Measurements from ENCODE around the gene TMEM120B. TPM values are rescaled to one million over a fixed set of nuclear protein-coding genes. Genes with fewer than 3 reads are reported as not detected.
A peak's percentile ranks its signal among the peaks of the same experiment; 100 is the strongest.

Gene TMEM120B
- total RNA-seq, 4 donors from 2014 or later = 5.9 to 11.2 (median 6.4) TPM

- DNase-seq (no peak), ATAC-seq (no peak)
- Histone ChIP-seq H3K27me3 (no peaks in the 10 kb centered on the region), H3K4me3 (peak overlapping the region; percentile 72 to 86 (median 78)), H3K36me3 (no peaks in the 10 kb centered on the region), H3K9me3 (no peaks in the 10 kb centered on the region), H3K4me1 (peaks cover 50 to 57% of the 10 kb centered on the region in 2 donors), H3K27ac (peak overlapping the region; percentile 97 to 100 (median 99))
- TF ChIP-seq CTCF (IDR thresholded peaks at IDR 0.05 in 4 of 5, conservative IDR thresholded peaks at IDR 0.05 in 1 of 5) (no peak), POLR2A (IDR thresholded peaks at IDR 0.05) (no peak)
- intact Hi-C loops (cut with DNase I; ENCODE audit: low total_unique reads) (loop anchor here (5.0 kb wide), 2 partner anchors 171 to 224 kb away; partner anchors contain the start of genes BCL7A and ORAI1), in situ Hi-C loops (cut with MboI; ENCODE audit: low sequenced_read_pairs in 4 of 4) (loop anchor here in 3 of 4 donors (10.0 kb wide), 2 partner anchors 86 to 104 kb away; partner anchors contain the start of gene PSMD9 (in 3 of the 3))
Measured at GRCh38 chr12:121798787-121799155, 86.2 kb downstream of the TMEM120B start.

GRCh38 chr12:121799156-121799841 lies 86.7 kb downstream of the TMEM120B start:
- H3K36me3 ChIP-seq = no peaks in the 10 kb centered on the region

GRCh38 chr12:121799842-121800693 lies 87.5 kb downstream of the TMEM120B start:
- H3K9me3 ChIP-seq = no peaks in the 10 kb centered on the region
- peak overlapping the region; percentile 97 to 100 (median 99) for H3K27ac ChIP-seq
- peak; percentile 24 to 30 for ATAC-seq
- H3K36me3 ChIP-seq = no peaks in the 10 kb centered on the region
- intact Hi-C loops (cut with DNase I; ENCODE audit: low total_unique reads) (loop anchor here (5.0 kb wide), 2 partner anchors 173 to 222 kb away; partner anchors contain the start of genes BCL7A and ORAI1), in situ Hi-C loops (cut with MboI; ENCODE audit: low sequenced_read_pairs in 4 of 4) (loop anchor here in 3 of 4 donors (10.0 kb wide), 2 partner anchors 85 to 105 kb away; partner anchors contain the start of gene PSMD9 (in 3 of the 3))
- peaks cover 43 to 49% of the 10 kb centered on the region in 2 donors for H3K4me1 ChIP-seq
- peak overlapping the region; percentile 72 to 86 (median 78) for H3K4me3 ChIP-seq
- no peaks in the 10 kb centered on the region for H3K27me3 ChIP-seq
- DNase-seq = peak; percentile 90 to 94
- no peak for TF ChIP-seq CTCF (IDR thresholded peaks at IDR 0.05 in 4 of 5, conservative IDR thresholded peaks at IDR 0.05 in 1 of 5)
- TF ChIP-seq POLR2A (IDR thresholded peaks at IDR 0.05) = peak; percentile 89 to 93

More at GRCh38 chr12:121799156-121799841, 86.7 kb downstream of the TMEM120B start:
- peak in 1 of 5 experiments; percentile 27 for TF ChIP-seq CTCF (IDR thresholded peaks at IDR 0.05 in 4 of 5, conservative IDR thresholded peaks at IDR 0.05 in 1 of 5)
- TF ChIP-seq POLR2A (IDR thresholded peaks at IDR 0.05) = peak; percentile 87 to 91
- Histone ChIP-seq H3K4me3 (peak overlapping the region; percentile 72 to 86 (median 78)), H3K27me3 (no peaks in the 10 kb centered on the region), H3K27ac (peak overlapping the region; percentile 97 to 100 (median 99)), H3K4me1 (peaks cover 46 to 53% of the 10 kb centered on the region in 2 donors), H3K9me3 (no peaks in the 10 kb centered on the region)
- peak; percentile 35 for ATAC-seq
- in situ Hi-C loops (cut with MboI; ENCODE audit: low sequenced_read_pairs in 4 of 4) = loop anchor here in 3 of 4 donors (10.0 kb wide), 2 partner anchors 86 to 104 kb away; partner anchors contain the start of gene PSMD9 (in 3 of the 3)
- DNase-seq = peak; percentile 92 to 98
- intact Hi-C loops (cut with DNase I; ENCODE audit: low total_unique reads) = loop anchor here (5.0 kb wide), 2 partner anchors 172 to 223 kb away; partner anchors contain the start of genes BCL7A and ORAI1

- TF ChIP-seq POLR2A (IDR thresholded peaks at IDR 0.05) = no peak
- no peak for TF ChIP-seq CTCF (IDR thresholded peaks at IDR 0.05 in 4 of 5, conservative IDR thresholded peaks at IDR 0.05 in 1 of 5)
- Histone ChIP-seq H3K27ac (peak overlapping the region; percentile 97 to 100 (median 99)), H3K27me3 (no peaks in the 10 kb centered on the region), H3K4me1 (peaks cover 43 to 46% of the 10 kb centered on the region in 2 donors), H3K4me3 (peak overlapping the region; percentile 66 to 86 (median 75)), H3K36me3 (no peaks in the 10 kb centered on the region), H3K9me3 (no peaks in the 10 kb centered on the region)
- ATAC-seq (no peak), DNase-seq (peak in 1 of 2 donors; percentile 69)
- in situ Hi-C loops (cut with MboI; ENCODE audit: low sequenced_read_pairs in 4 of 4) = no loop called here
- intact Hi-C loops (cut with DNase I; ENCODE audit: low total_unique reads) = no loop called here
Measured at GRCh38 chr12:121800694-121801594, 88.4 kb downstream of the TMEM120B start.

Data from gastrocnemius medialis (tissue), 4 donors.